ENCODE data around the gene ATP2B2. TPM values are rescaled to one million over a fixed set of nuclear protein-coding genes. Genes with fewer than 3 reads are reported as not detected.

The ATP2B2 gene
- total and polyA plus RNA-seq, 2 donors (not counting 1 experiment from before 2014, with no cell fraction given), result not detected

- 89% methylated on average over 8 of the region's 12 CpGs for WGBS (ENCODE audit: insufficient coverage)
- intact Hi-C loops (cut with micrococcal nuclease), result no loop called here
- no peak for TF ChIP-seq EZH2 (IDR thresholded peaks at IDR 0.05; ENCODE audit: borderline replicate concordance, insufficient read depth, low read depth, low read length, poor library complexity, severe bottlenecking)
- TF ChIP-seq, protein P1, sequence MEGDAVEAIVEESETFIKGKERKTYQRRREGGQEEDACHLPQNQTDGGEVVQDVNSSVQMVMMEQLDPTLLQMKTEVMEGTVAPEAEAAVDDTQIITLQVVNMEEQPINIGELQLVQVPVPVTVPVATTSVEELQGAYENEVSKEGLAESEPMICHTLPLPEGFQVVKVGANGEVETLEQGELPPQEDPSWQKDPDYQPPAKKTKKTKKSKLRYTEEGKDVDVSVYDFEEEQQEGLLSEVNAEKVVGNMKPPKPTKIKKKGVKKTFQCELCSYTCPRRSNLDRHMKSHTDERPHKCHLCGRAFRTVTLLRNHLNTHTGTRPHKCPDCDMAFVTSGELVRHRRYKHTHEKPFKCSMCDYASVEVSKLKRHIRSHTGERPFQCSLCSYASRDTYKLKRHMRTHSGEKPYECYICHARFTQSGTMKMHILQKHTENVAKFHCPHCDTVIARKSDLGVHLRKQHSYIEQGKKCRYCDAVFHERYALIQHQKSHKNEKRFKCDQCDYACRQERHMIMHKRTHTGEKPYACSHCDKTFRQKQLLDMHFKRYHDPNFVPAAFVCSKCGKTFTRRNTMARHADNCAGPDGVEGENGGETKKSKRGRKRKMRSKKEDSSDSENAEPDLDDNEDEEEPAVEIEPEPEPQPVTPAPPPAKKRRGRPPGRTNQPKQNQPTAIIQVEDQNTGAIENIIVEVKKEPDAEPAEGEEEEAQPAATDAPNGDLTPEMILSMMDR (IDR thresholded peaks at IDR 0.05), result no peak
- Histone ChIP-seq H3K36me3 (replicated peaks in 1 of 2; ENCODE audit: control extremely low read depth in 1 of 2, control insufficient read depth in 1 of 2, extremely low read depth in 1 of 2, insufficient read depth in 2 of 2, low read length in 1 of 2) (no peaks in the 10 kb centered on the region), H3K4me3 (ENCODE audit: control extremely low read depth in 1 of 5, extremely low read depth in 1 of 5, insufficient read depth in 1 of 5, low read depth in 2 of 5, low read length in 4 of 5) (no peak overlapping the region), H3K9me3 (ENCODE audit: control extremely low read depth in 1 of 3, control insufficient read depth in 2 of 3, insufficient read depth in 1 of 3, low read length in 2 of 3) (peaks cover 0 to 2% (median 0%) of the 10 kb centered on the region in 3 donors), H2AFZ (ENCODE audit: insufficient read depth, low read depth, low read length, poor library complexity, severe bottlenecking) (no peak overlapping the region), H4K20me1 (ENCODE audit: control insufficient read depth, insufficient read depth, low read length, poor library complexity, severe bottlenecking) (no peaks in the 10 kb centered on the region), H3K4me2 (replicated peaks; ENCODE audit: low read depth, low read length, poor library complexity, severe bottlenecking) (no peak overlapping the region), H3K79me2 (ENCODE audit: control insufficient read depth, insufficient read depth, low read length) (no peaks in the 10 kb centered on the region), H3K27ac (ENCODE audit: low read length in 2 of 2) (no peak overlapping the region), H3K4me1 (ENCODE audit: control insufficient read depth in 2 of 2, insufficient read depth in 2 of 2, low read length in 2 of 2) (no peaks in the 10 kb centered on the region), H3K9ac (ENCODE audit: low read length) (no peak overlapping the region), H3K27me3 (replicated peaks in 1 of 4; ENCODE audit: control extremely low read depth in 1 of 4, control insufficient read depth in 3 of 4, insufficient read depth in 4 of 4, low read length in 3 of 4) (peaks cover 0 to 3% (median 0%) of the 10 kb centered on the region in 4 experiments)
- Mint-ChIP-seq H3K4me1 (no peaks in the 10 kb centered on the region), H3K4me3 (no peak overlapping the region), H3K27me3 (peaks cover 8% of the 10 kb centered on the region), H3K27ac (no peak overlapping the region), H3K9me3 (ENCODE audit: insufficient read depth) (no peaks in the 10 kb centered on the region)
- ATAC-seq (ENCODE audit: low read depth), result no peak
- ChIA-PET POLR2A (no interaction called here), CTCF (interaction anchor here (1.4 kb wide), 1 partner anchor 30 kb away, joined by 3 read pairs; no protein-coding TSS in a partner anchor)
- DNase-seq, result no peak
Observed at GRCh38 chr3:10492364-10493201, 12.8 kb downstream of the ATP2B2 start.

All from B cell (primary cell).